Measurements from ENCODE around the gene LARP1B. TPM values are rescaled to one million over a fixed set of nuclear protein-coding genes. Genes with fewer than 3 reads are reported as not detected.
A peak's percentile ranks its signal among the peaks of the same experiment; 100 is the strongest.

Gene LARP1B
- total and polyA plus RNA-seq, 4 donors, result 17.5 to 69.6 (median 23.7) TPM

GRCh38 chr4:128158894-128159293 is 97.8 kb downstream of the LARP1B start:
- TF ChIP-seq HNF4A (conservative IDR thresholded peaks at IDR 0.05) (no peak), RAD21 (IDR thresholded peaks at IDR 0.05) (no peak)
- Histone ChIP-seq H3K27me3 (ENCODE audit: control insufficient read depth in 4 of 4, insufficient read depth in 4 of 4, low read length in 3 of 4) (no peaks in the 10 kb centered on the region), H3K4me1 (ENCODE audit: control insufficient read depth in 4 of 4, insufficient read depth in 4 of 4, low read length in 3 of 4) (peaks cover 0 to 7% (median under 1%) of the 10 kb centered on the region in 4 donors), H3K36me3 (ENCODE audit: control insufficient read depth in 4 of 4, insufficient read depth in 3 of 4, low read depth in 1 of 4, low read length in 3 of 4) (peaks cover 3 to 6% (median 4%) of the 10 kb centered on the region in 4 donors), H3K9ac (ENCODE audit: low read depth in 1 of 2, low read length in 2 of 2) (no peak overlapping the region), H3K9me3 (ENCODE audit: control insufficient read depth in 4 of 4, low read length in 3 of 4) (no peaks in the 10 kb centered on the region), H3K27ac (ENCODE audit: low read depth in 1 of 2, low read length in 2 of 2) (no peak overlapping the region), H3K4me3 (ENCODE audit: low read depth in 1 of 3, low read length in 3 of 3) (no peak overlapping the region)
- no peak for DNase-seq (ENCODE audit: low spot score)
- WGBS, result 98% methylated on average over 2 of the region's 2 CpGs

DNA sequence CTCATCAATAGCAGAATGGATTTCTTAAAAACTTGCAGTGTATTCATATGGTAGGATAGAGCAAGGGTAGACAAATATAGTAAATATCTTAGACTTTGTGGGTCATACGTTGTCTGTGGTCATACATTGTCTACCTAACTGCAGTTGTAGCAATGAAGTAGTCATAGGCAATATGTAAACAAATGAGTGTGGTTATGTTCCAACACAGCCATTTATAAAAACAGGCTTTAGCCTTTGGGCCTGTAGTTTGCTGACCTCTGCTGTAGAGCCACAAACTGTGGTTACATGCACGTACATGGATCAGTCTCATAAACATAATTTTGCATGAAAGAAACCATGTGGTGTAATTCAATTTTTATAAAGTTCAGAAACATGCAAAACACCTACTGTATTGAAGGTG is 98.9 kb downstream of the LARP1B start:
- WGBS, result 72% methylated on average over 2 of the region's 2 CpGs
- TF ChIP-seq RAD21 (IDR thresholded peaks at IDR 0.05), result peak; percentile 42 to 45
- no peak for TF ChIP-seq EGR1 (IDR thresholded peaks at IDR 0.05; ENCODE audit: low read depth in 2 of 2)

GRCh38 chr4:128161138-128161537 is 100.0 kb downstream of the LARP1B start:
- TF ChIP-seq FOXA2 (IDR thresholded peaks at IDR 0.05), result no peak
- no peak for TF ChIP-seq CTCF (IDR thresholded peaks at IDR 0.05; ENCODE audit: low read depth, low read length, missing input control)
- TF ChIP-seq YY1 (IDR thresholded peaks at IDR 0.05), result no peak
- TF ChIP-seq HNF4A (conservative IDR thresholded peaks at IDR 0.05), result peak in 1 of 2 donors; percentile 33
- TF ChIP-seq RAD21 (IDR thresholded peaks at IDR 0.05), result no peak
- TF ChIP-seq RXRA (IDR thresholded peaks at IDR 0.05), result peak; percentile 23 to 58

More for the DNA sequence above, 98.9 kb downstream of the LARP1B start:
- Histone ChIP-seq H3K4me1 (ENCODE audit: control insufficient read depth in 4 of 4, insufficient read depth in 4 of 4, low read length in 3 of 4) (peaks cover 0 to 7% (median under 1%) of the 10 kb centered on the region in 4 donors), H3K27ac (ENCODE audit: low read depth in 1 of 2, low read length in 2 of 2) (no peak overlapping the region), H3K4me3 (ENCODE audit: low read depth in 1 of 3, low read length in 3 of 3) (no peak overlapping the region), H3K9me3 (ENCODE audit: control insufficient read depth in 4 of 4, low read length in 3 of 4) (no peaks in the 10 kb centered on the region), H3K27me3 (ENCODE audit: control insufficient read depth in 4 of 4, insufficient read depth in 4 of 4, low read length in 3 of 4) (no peaks in the 10 kb centered on the region), H3K9ac (ENCODE audit: low read depth in 1 of 2, low read length in 2 of 2) (no peak overlapping the region), H3K36me3 (ENCODE audit: control insufficient read depth in 4 of 4, insufficient read depth in 3 of 4, low read depth in 1 of 4, low read length in 3 of 4) (peaks cover 3 to 6% (median 4%) of the 10 kb centered on the region in 4 donors)
- no peak for DNase-seq (ENCODE audit: low spot score)

DNA sequence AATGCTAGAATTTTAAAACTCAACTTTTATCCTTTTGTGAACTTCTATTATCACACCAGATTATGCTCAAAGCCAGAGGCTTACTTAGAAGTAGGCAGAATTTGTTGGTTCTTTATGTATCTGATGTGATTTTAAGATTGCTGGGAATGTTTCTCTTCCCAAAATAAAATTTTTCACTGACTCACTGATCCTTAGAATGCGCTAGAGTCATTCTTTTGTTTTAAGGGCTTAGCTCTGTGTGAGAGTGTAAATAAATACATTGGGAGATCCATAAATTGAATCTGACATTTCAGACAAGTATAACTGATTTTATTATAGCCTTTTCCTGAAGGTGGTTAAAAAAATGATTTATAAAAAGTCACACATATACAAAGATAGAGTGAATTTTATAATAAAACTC is 101.3 kb downstream of the LARP1B start:
- no peak overlapping the region for H3K27ac ChIP-seq (ENCODE audit: low read depth in 1 of 2, low read length in 2 of 2)
- no peak for DNase-seq (ENCODE audit: low spot score)
- H3K9me3 ChIP-seq (ENCODE audit: control insufficient read depth in 4 of 4, low read length in 3 of 4), result no peaks in the 10 kb centered on the region
- WGBS, result 98% methylated on average over 1 of the region's 1 CpG
- H3K9ac ChIP-seq (ENCODE audit: low read depth in 1 of 2, low read length in 2 of 2), result no peak overlapping the region
- H3K4me1 ChIP-seq (ENCODE audit: control insufficient read depth in 4 of 4, insufficient read depth in 4 of 4, low read length in 3 of 4), result peaks cover 0 to 7% (median under 1%) of the 10 kb centered on the region in 4 donors
- no peaks in the 10 kb centered on the region for H3K27me3 ChIP-seq (ENCODE audit: control insufficient read depth in 4 of 4, insufficient read depth in 4 of 4, low read length in 3 of 4)
- H3K36me3 ChIP-seq (ENCODE audit: control insufficient read depth in 4 of 4, insufficient read depth in 3 of 4, low read depth in 1 of 4, low read length in 3 of 4), result peaks cover 0 to 2% (median 0%) of the 10 kb centered on the region in 4 donors
- H3K4me3 ChIP-seq (ENCODE audit: low read depth in 1 of 3, low read length in 3 of 3), result no peak overlapping the region
- TF ChIP-seq, protein P1, sequence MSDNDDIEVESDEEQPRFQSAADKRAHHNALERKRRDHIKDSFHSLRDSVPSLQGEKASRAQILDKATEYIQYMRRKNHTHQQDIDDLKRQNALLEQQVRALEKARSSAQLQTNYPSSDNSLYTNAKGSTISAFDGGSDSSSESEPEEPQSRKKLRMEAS (IDR thresholded peaks at IDR 0.05), result no peak
- TF ChIP-seq CTCF (IDR thresholded peaks at IDR 0.05; ENCODE audit: low read depth, low read length, missing input control) (no peak), RXRA (IDR thresholded peaks at IDR 0.05) (no peak), HNF4G (IDR thresholded peaks at IDR 0.05) (no peak), NR2F2 (IDR thresholded peaks at IDR 0.05) (no peak), JUND (IDR thresholded peaks at IDR 0.05) (no peak), GABPA (IDR thresholded peaks at IDR 0.05 in 1 of 2, conservative IDR thresholded peaks at IDR 0.05 in 1 of 2) (no peak), RAD21 (IDR thresholded peaks at IDR 0.05) (no peak), SP1 (IDR thresholded peaks at IDR 0.05) (no peak), TAF1 (conservative IDR thresholded peaks at IDR 0.05) (no peak), HNF4A (conservative IDR thresholded peaks at IDR 0.05) (no peak)
- TF ChIP-seq, protein P2, sequence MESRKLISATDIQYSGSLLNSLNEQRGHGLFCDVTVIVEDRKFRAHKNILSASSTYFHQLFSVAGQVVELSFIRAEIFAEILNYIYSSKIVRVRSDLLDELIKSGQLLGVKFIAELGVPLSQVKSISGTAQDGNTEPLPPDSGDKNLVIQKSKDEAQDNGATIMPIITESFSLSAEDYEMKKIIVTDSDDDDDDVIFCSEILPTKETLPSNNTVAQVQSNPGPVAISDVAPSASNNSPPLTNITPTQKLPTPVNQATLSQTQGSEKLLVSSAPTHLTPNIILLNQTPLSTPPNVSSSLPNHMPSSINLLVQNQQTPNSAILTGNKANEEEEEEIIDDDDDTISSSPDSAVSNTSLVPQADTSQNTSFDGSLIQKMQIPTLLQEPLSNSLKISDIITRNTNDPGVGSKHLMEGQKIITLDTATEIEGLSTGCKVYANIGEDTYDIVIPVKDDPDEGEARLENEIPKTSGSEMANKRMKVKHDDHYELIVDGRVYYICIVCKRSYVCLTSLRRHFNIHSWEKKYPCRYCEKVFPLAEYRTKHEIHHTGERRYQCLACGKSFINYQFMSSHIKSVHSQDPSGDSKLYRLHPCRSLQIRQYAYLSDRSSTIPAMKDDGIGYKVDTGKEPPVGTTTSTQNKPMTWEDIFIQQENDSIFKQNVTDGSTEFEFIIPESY (IDR thresholded peaks at IDR 0.05), result no peak
- TF ChIP-seq, protein P3, sequence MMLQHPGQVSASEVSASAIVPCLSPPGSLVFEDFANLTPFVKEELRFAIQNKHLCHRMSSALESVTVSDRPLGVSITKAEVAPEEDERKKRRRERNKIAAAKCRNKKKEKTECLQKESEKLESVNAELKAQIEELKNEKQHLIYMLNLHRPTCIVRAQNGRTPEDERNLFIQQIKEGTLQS (IDR thresholded peaks at IDR 0.05), result no peak

More at GRCh38 chr4:128161138-128161537, 100.0 kb downstream of the LARP1B start:
- H3K27ac ChIP-seq (ENCODE audit: low read depth in 1 of 2, low read length in 2 of 2), result no peak overlapping the region
- no peak overlapping the region for H3K4me3 ChIP-seq (ENCODE audit: low read depth in 1 of 3, low read length in 3 of 3)
- no peak overlapping the region for H3K9ac ChIP-seq (ENCODE audit: low read depth in 1 of 2, low read length in 2 of 2)
- DNase-seq (ENCODE audit: low spot score), result no peak
- no peaks in the 10 kb centered on the region for H3K27me3 ChIP-seq (ENCODE audit: control insufficient read depth in 4 of 4, insufficient read depth in 4 of 4, low read length in 3 of 4)
- peaks cover 0 to 2% (median under 1%) of the 10 kb centered on the region in 4 donors for H3K36me3 ChIP-seq (ENCODE audit: control insufficient read depth in 4 of 4, insufficient read depth in 3 of 4, low read depth in 1 of 4, low read length in 3 of 4)
- H3K9me3 ChIP-seq (ENCODE audit: control insufficient read depth in 4 of 4, low read length in 3 of 4), result no peaks in the 10 kb centered on the region
- WGBS, result 61% methylated on average over 1 of the region's 1 CpG
- H3K4me1 ChIP-seq (ENCODE audit: control insufficient read depth in 4 of 4, insufficient read depth in 4 of 4, low read length in 3 of 4), result peaks cover 0 to 7% (median under 1%) of the 10 kb centered on the region in 4 donors
